ENCODE measurements around the gene PIGX. TPM values are rescaled to one million over a fixed set of nuclear protein-coding genes. Genes with fewer than 3 reads are reported as not detected.

Gene PIGX
- total RNA-seq, 1 donor from 2014 or later = 61.4 TPM

- H3K36me3 ChIP-seq = no peaks in the 10 kb centered on the region
- Mint-ChIP-seq H3K9me3 (peaks cover 1% of the 10 kb centered on the region), H3K27ac (no peak overlapping the region), H3K36me3 (no peaks in the 10 kb centered on the region), H3K4me3 (no peak overlapping the region), H3K4me1 (peaks cover 2% of the 10 kb centered on the region), H3K27me3 (ENCODE audit: insufficient read depth, low read depth) (peaks cover 12% of the 10 kb centered on the region)
- no peaks in the 10 kb centered on the region for H3K9me3 ChIP-seq (ENCODE audit: low read depth)
- no peak overlapping the region for H3K27ac ChIP-seq
- no peaks in the 10 kb centered on the region for H3K4me1 ChIP-seq
- H3K27me3 ChIP-seq = no peaks in the 10 kb centered on the region
- DNase-seq (ENCODE audit: low spot score) = no peak
- no peak overlapping the region for H2AFZ ChIP-seq (replicated peaks)
- no peaks in the 10 kb centered on the region for H3K79me2 ChIP-seq (ENCODE audit: low read depth)
- H3K4me3 ChIP-seq = no peak overlapping the region
- H3K4me2 ChIP-seq = no peak overlapping the region
- no peak overlapping the region for H3K9ac ChIP-seq
- TF ChIP-seq EZH2 (IDR thresholded peaks at IDR 0.05) (no peak), EZH2phosphoT487 (IDR thresholded peaks at IDR 0.05) (no peak)
- TF ChIP-seq, protein P1, sequence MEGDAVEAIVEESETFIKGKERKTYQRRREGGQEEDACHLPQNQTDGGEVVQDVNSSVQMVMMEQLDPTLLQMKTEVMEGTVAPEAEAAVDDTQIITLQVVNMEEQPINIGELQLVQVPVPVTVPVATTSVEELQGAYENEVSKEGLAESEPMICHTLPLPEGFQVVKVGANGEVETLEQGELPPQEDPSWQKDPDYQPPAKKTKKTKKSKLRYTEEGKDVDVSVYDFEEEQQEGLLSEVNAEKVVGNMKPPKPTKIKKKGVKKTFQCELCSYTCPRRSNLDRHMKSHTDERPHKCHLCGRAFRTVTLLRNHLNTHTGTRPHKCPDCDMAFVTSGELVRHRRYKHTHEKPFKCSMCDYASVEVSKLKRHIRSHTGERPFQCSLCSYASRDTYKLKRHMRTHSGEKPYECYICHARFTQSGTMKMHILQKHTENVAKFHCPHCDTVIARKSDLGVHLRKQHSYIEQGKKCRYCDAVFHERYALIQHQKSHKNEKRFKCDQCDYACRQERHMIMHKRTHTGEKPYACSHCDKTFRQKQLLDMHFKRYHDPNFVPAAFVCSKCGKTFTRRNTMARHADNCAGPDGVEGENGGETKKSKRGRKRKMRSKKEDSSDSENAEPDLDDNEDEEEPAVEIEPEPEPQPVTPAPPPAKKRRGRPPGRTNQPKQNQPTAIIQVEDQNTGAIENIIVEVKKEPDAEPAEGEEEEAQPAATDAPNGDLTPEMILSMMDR (IDR thresholded peaks at IDR 0.05) = no peak
- no peaks in the 10 kb centered on the region for H4K20me1 ChIP-seq (ENCODE audit: low read depth)
- H3F3A ChIP-seq (ENCODE audit: low read depth) = no peaks in the 10 kb centered on the region
Observed at GRCh38 chr3:196677931-196678330, 34.2 kb upstream of the PIGX start.

GRCh38 chr3:196684548-196685407 is 27.4 kb upstream of the PIGX start:
- no peaks in the 10 kb centered on the region for H3K4me1 ChIP-seq
- no peaks in the 10 kb centered on the region for H3K36me3 Mint-ChIP-seq
- no peak for TF ChIP-seq EZH2 (IDR thresholded peaks at IDR 0.05)
- TF ChIP-seq, protein P1 (IDR thresholded peaks at IDR 0.05) = peak; percentile 97
- peaks cover 16% of the 10 kb centered on the region for H3K4me1 Mint-ChIP-seq
- no peak overlapping the region for H3K27ac ChIP-seq
- H3K27me3 ChIP-seq = no peaks in the 10 kb centered on the region
- no peak overlapping the region for H3K4me2 ChIP-seq
- no peak overlapping the region for H3K4me3 ChIP-seq
- no peak overlapping the region for H3K9ac ChIP-seq
- no peaks in the 10 kb centered on the region for H3K79me2 ChIP-seq (ENCODE audit: low read depth)
- H3K36me3 ChIP-seq = no peaks in the 10 kb centered on the region
- no peaks in the 10 kb centered on the region for H3F3A ChIP-seq (ENCODE audit: low read depth)
- H3K9me3 ChIP-seq (ENCODE audit: low read depth) = no peaks in the 10 kb centered on the region
- peak overlapping the region; percentile 95 for H2AFZ ChIP-seq (replicated peaks)
- H3K27ac Mint-ChIP-seq = peak overlapping the region; percentile 3
- H3K9me3 Mint-ChIP-seq = no peaks in the 10 kb centered on the region
- DNase-seq (ENCODE audit: low spot score) = peak; percentile 70
- peaks cover 9% of the 10 kb centered on the region for H3K27me3 Mint-ChIP-seq (ENCODE audit: insufficient read depth, low read depth)
- no peaks in the 10 kb centered on the region for H4K20me1 ChIP-seq (ENCODE audit: low read depth)
- H3K4me3 Mint-ChIP-seq = peak overlapping the region; percentile 61

DNA sequence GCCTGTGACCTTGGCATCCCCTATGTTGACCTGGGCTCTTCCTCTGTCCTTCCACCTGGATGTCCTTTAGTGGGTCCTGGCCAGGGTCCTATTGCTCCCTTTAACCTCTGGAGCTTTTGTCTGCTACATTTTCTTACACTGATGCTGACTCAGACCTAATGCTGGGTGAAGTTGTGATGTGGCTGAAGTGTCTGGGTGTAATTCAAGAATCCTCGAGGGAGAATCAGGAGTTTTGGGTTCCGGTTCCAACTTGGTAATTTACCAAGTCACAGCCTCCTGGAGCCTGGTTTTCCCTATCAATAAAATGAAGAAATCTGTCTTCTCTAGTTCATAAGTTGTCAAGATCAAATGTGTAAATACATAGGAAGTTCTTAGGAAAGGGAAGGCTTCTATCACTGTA is 25.7 kb upstream of the PIGX start:
- H3K27me3 ChIP-seq = no peaks in the 10 kb centered on the region
- Mint-ChIP-seq H3K27me3 (ENCODE audit: insufficient read depth, low read depth) (peaks cover 9% of the 10 kb centered on the region), H3K4me3 (no peak overlapping the region), H3K36me3 (no peaks in the 10 kb centered on the region), H3K4me1 (peaks cover 16% of the 10 kb centered on the region), H3K9me3 (no peaks in the 10 kb centered on the region), H3K27ac (no peak overlapping the region)
- no peaks in the 10 kb centered on the region for H4K20me1 ChIP-seq (ENCODE audit: low read depth)
- no peak overlapping the region for H2AFZ ChIP-seq (replicated peaks)
- H3K4me1 ChIP-seq = no peaks in the 10 kb centered on the region
- no peaks in the 10 kb centered on the region for H3K9me3 ChIP-seq (ENCODE audit: low read depth)
- H3K27ac ChIP-seq = no peak overlapping the region
- H3K4me2 ChIP-seq = no peak overlapping the region
- H3K4me3 ChIP-seq = no peak overlapping the region
- no peaks in the 10 kb centered on the region for H3F3A ChIP-seq (ENCODE audit: low read depth)
- no peaks in the 10 kb centered on the region for H3K36me3 ChIP-seq
- TF ChIP-seq EZH2 (IDR thresholded peaks at IDR 0.05) = no peak
- TF ChIP-seq, protein P1 (IDR thresholded peaks at IDR 0.05) = no peak
- TF ChIP-seq EZH2phosphoT487 (IDR thresholded peaks at IDR 0.05) = no peak
- no peaks in the 10 kb centered on the region for H3K79me2 ChIP-seq (ENCODE audit: low read depth)
- no peak overlapping the region for H3K9ac ChIP-seq
- no peak for DNase-seq (ENCODE audit: low spot score)
